Choroid plexus epithelial cell (primary cell): ENCODE results near the gene ADGRD2.

ENCODE experiments used
- DNase-seq: peaks from one replicate; pipeline ENCODE4 v3.0.0-alpha.2; 2010; ENCODE audit warnings: low read depth
- H3K4me3 ChIP-seq: 2 replicates; pipeline ENCODE4 v1.5.1; 2011; ENCODE audit warnings: low read depth, mild to moderate bottlenecking, control low read depth, low read length, moderate library complexity
- CTCF ChIP-seq: conservative IDR thresholded peaks from 2 replicates; pipeline ENCODE4 v1.5.1; 2011; ENCODE audit warnings: low read depth, mild to moderate bottlenecking, control low read depth, inconsistent platforms, low read length, moderate library complexity

The ADGRD2 gene

GRCh38 chr9:124522121-124523098, 72.2 kb downstream of the ADGRD2 start:
- TF ChIP-seq CTCF = no peak
- no peak for DNase-seq
- no peak overlapping the region for H3K4me3 ChIP-seq

- H3K4me3 ChIP-seq = no peak overlapping the region
- DNase-seq = no peak
- no peak for TF ChIP-seq CTCF
Observed at GRCh38 chr9:124526174-124526573, 75.9 kb downstream of the ADGRD2 start.

- H3K4me3 ChIP-seq = no peak overlapping the region
- no peak for TF ChIP-seq CTCF
- peak; percentile 28 for DNase-seq
Observed at GRCh38 chr9:124527781-124528180, 77.5 kb downstream of the ADGRD2 start.
